HG03097 (cell line): ENCODE measurements around the gene CBS.
"Not testable (repeated sequence)": the region's sequence is repeated elsewhere in the genome, so short reads cannot be mapped to it uniquely, and the experiment has no call there.

Experiments
- ATAC-seq: cut with Tn5 transposase; IDR thresholded peaks from one replicate; pipeline ENCODE4 v1.9.1; 2021; ENCODE audit not compliant: unreplicated experiment, low FRiP score

Gene CBS

GRCh38 chr21:43075170-43076022 lies at the start of gene CBS:
TSS of gene CBS (minus strand) at chr21:43075835. CDS start at chr21:43072193, 3,642 bp downstream.
- ATAC-seq: not testable (repeated sequence)

GRCh38 chr21:43115956-43116355 lies 40.3 kb upstream of the CBS start:
- not testable (repeated sequence) for ATAC-seq

GRCh38 chr21:43114483-43114882 lies 38.8 kb upstream of the CBS start:
- ATAC-seq: not testable (repeated sequence)

- ATAC-seq: not testable (repeated sequence)
Measured at GRCh38 chr21:43109006-43109405, 33.4 kb upstream of the CBS start.

GRCh38 chr21:43108177-43108576 lies 32.5 kb upstream of the CBS start:
- ATAC-seq: not testable (repeated sequence)

GRCh38 chr21:43107794-43108137 lies 32.1 kb upstream of the CBS start:
- not testable (repeated sequence) for ATAC-seq

- peak; percentile 65 for ATAC-seq
Measured at GRCh38 chr21:43106965-43107793, 31.5 kb upstream of the CBS start, which contains the start of gene U2AF1. TSS of gene U2AF1 (minus strand) at chr21:43107570. CDS start at chr21:43107494, 76 bp downstream.

GRCh38 chr21:43104642-43105041 lies 29.0 kb upstream of the CBS start:
- not testable (repeated sequence) for ATAC-seq

GRCh38 chr21:43102281-43102680 lies 26.6 kb upstream of the CBS start:
- not testable (repeated sequence) for ATAC-seq

GRCh38 chr21:43101676-43102075 lies 26.0 kb upstream of the CBS start:
- not testable (repeated sequence) for ATAC-seq

- ATAC-seq: not testable (repeated sequence)
Measured at GRCh38 chr21:43101000-43101399, 25.4 kb upstream of the CBS start.

- not testable (repeated sequence) for ATAC-seq
Measured at GRCh38 chr21:43091979-43092614, 16.5 kb upstream of the CBS start.

GRCh38 chr21:43090947-43091346 lies 15.3 kb upstream of the CBS start:
- ATAC-seq: not testable (repeated sequence)

- ATAC-seq: not testable (repeated sequence)
Measured at GRCh38 chr21:43089463-43089862, 13.8 kb upstream of the CBS start.

GRCh38 chr21:43082587-43083300 lies 7.1 kb upstream of the CBS start:
- ATAC-seq: not testable (repeated sequence)

- not testable (repeated sequence) for ATAC-seq
Measured at GRCh38 chr21:43076643-43077042, 1.0 kb upstream of the CBS start.

GRCh38 chr21:43076023-43076637 lies 495 bp upstream of the CBS start:
- ATAC-seq: not testable (repeated sequence)

GRCh38 chr21:43074401-43075169 lies 1.1 kb downstream of the CBS start:
- ATAC-seq: not testable (repeated sequence)

GRCh38 chr21:43072742-43073141 lies 2.9 kb downstream of the CBS start:
- not testable (repeated sequence) for ATAC-seq
